GM06990 (cell line): Measurements from ENCODE around the gene USF3.
A peak's percentile ranks its signal among the peaks of the same experiment; 100 is the strongest.

Source experiments
- DNase-seq: peaks from one replicate; pipeline ENCODE4 v3.0.0-alpha.2; 2011; ENCODE audit not compliant: insufficient read length; ENCODE audit errors: extremely low read depth
- H3K27me3 ChIP-seq: replicated peaks from 2 replicates; pipeline ENCODE4 v1.6.0; 2011; ENCODE audit warnings: low read length; ENCODE audit not compliant: control insufficient read depth, insufficient read depth
- H3K36me3 ChIP-seq: 2 replicates; pipeline ENCODE4 v1.5.1; 2011; ENCODE audit warnings: low read length; ENCODE audit not compliant: control insufficient read depth, insufficient read depth
- H3K4me3 ChIP-seq: replicated peaks from 2 replicates; pipeline ENCODE4 v1.5.1; 2011; ENCODE audit warnings: low read depth, mild to moderate bottlenecking, control low read depth, low read length
- TF ChIP-seq, protein P1 (sequence below): IDR thresholded peaks from 2 replicates; pipeline ENCODE4 v1.5.1; 2011; ENCODE audit warnings: low read length, control low read depth, mild to moderate bottlenecking, inconsistent platforms; ENCODE audit not compliant: insufficient read depth, poor library complexity, severe bottlenecking

The USF3 gene

DNA sequence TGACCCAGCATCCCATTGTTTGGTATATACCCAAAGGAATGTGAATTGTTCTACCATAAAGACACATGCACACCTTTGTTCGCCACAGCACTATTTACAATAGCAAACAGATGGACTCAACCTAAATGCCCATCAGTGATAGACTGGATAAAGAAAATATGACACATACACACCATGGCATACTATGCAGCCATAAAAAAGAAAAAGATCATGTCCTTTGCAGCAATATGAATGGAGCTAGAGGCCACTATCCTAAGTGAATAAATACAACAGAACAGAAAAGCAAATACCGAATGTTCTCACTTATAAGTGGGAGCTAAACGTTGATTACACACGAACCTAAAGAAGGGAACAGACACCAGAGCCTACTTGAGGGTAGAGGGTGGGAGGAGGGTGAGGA is 11.4 kb upstream of the USF3 start:
- no peaks in the 10 kb centered on the region for H3K36me3 ChIP-seq
- H3K27me3 ChIP-seq = no peaks in the 10 kb centered on the region
- no peak for DNase-seq
- TF ChIP-seq, protein P1, sequence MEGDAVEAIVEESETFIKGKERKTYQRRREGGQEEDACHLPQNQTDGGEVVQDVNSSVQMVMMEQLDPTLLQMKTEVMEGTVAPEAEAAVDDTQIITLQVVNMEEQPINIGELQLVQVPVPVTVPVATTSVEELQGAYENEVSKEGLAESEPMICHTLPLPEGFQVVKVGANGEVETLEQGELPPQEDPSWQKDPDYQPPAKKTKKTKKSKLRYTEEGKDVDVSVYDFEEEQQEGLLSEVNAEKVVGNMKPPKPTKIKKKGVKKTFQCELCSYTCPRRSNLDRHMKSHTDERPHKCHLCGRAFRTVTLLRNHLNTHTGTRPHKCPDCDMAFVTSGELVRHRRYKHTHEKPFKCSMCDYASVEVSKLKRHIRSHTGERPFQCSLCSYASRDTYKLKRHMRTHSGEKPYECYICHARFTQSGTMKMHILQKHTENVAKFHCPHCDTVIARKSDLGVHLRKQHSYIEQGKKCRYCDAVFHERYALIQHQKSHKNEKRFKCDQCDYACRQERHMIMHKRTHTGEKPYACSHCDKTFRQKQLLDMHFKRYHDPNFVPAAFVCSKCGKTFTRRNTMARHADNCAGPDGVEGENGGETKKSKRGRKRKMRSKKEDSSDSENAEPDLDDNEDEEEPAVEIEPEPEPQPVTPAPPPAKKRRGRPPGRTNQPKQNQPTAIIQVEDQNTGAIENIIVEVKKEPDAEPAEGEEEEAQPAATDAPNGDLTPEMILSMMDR = no peak
- no peak overlapping the region for H3K4me3 ChIP-seq

GRCh38 chr3:113698956-113699355 is 2.5 kb upstream of the USF3 start:
- peak overlapping the region; percentile 40 for H3K4me3 ChIP-seq
- TF ChIP-seq, protein P1 = no peak

GRCh38 chr3:113698213-113698742 is 1.8 kb upstream of the USF3 start:
- no peaks in the 10 kb centered on the region for H3K27me3 ChIP-seq
- H3K4me3 ChIP-seq = no peak overlapping the region
- TF ChIP-seq, protein P1 = no peak

More at GRCh38 chr3:113698956-113699355, 2.5 kb upstream of the USF3 start:
- H3K36me3 ChIP-seq = no peaks in the 10 kb centered on the region
- peak; percentile 15 for DNase-seq
- no peaks in the 10 kb centered on the region for H3K27me3 ChIP-seq

GRCh38 chr3:113697500-113698090 is 1.2 kb upstream of the USF3 start:
- TF ChIP-seq, protein P1 = no peak
- DNase-seq = no peak
- no peaks in the 10 kb centered on the region for H3K36me3 ChIP-seq

More at GRCh38 chr3:113698213-113698742, 1.8 kb upstream of the USF3 start:
- no peak for DNase-seq
- H3K36me3 ChIP-seq = no peaks in the 10 kb centered on the region

DNA sequence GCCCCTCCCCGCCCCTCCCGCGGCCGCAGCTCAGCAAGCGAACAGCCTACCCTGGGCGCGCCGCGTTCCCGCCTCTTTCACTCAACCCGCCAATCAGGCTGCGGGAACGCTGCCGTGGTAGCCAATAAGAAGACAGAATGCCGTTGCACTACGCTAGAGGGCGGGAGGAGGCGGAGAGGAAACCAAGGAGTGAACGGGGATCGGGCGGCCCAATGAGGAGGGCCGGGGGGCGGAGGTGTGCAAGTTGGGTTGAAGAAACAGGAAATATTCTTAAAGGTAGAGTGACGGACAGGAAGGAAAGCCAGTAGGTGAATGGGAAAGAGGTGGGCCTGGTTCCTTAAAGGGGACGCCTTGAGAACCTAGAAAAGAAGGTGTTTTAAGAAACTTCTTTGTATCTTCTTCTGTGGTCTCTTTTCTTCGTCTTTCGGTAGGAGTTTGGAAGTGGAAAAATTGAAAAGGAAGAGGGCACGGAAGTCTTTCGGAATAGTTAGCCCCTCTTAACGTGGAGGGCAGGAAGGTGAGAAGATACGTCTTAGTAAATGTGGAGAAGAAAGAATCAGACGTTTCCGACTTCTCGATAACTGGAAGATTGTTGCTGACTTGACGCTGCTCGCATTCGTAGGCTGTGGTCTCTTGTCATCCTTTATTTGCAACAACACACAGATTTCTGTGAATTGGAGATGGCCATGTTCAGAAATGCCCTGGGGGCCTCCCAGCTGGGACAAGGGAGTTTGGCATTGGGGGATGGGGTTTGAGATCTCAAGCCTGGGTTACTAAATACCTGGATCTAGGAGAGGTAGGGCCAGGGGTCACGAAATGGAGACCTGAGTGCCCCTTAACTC is 437 bp upstream of the USF3 start:
- H3K36me3 ChIP-seq = no peaks in the 10 kb centered on the region
- no peaks in the 10 kb centered on the region for H3K27me3 ChIP-seq
- TF ChIP-seq, protein P1 = no peak
- peak overlapping the region; percentile 92 for H3K4me3 ChIP-seq
- DNase-seq = peak; percentile 99

More at GRCh38 chr3:113697500-113698090, 1.2 kb upstream of the USF3 start:
- no peaks in the 10 kb centered on the region for H3K27me3 ChIP-seq
- peak overlapping the region; percentile 92 for H3K4me3 ChIP-seq
